Fibroblast of skin of right quadriceps (primary cell): ENCODE results near the gene ABCC8.
"Not testable (repeated sequence)": the region's sequence is repeated elsewhere in the genome, so short reads cannot be mapped to it uniquely, and the experiment has no call there.

Experiments
- DNase-seq: peaks from one replicate; pipeline ENCODE4 v3.0.0-alpha.2; 2013

ABCC8 gene

DNA sequence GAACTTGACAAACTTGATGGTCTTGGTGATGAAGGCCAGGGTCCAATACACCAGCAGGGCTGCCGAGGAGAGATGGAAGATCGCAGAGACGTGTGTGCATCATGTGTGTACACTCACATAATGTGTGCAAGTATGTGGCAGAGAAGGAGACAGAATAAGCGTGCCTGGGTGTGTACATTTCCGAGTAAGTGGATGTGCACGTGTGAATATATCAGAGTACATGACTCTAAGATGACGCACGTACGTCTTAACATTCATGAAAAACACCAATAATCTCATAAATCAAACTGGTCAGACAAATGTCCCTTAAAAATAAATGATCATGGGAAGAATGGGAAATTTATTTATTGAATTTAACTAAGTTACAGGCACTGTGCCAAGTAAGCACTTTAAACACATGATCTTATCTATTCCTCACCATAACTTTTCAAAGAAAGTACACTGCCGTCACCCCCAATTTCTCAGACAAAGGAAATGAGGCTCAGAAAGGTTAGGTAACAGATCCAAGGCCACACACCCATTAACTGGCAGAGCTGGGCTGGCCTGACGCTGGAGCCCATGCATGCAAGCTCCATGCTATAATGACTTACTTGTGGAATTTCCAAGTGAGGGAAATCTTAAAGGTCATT is 13.0 kb downstream of the ABCC8 start:
- DNase-seq = no peak

DNA sequence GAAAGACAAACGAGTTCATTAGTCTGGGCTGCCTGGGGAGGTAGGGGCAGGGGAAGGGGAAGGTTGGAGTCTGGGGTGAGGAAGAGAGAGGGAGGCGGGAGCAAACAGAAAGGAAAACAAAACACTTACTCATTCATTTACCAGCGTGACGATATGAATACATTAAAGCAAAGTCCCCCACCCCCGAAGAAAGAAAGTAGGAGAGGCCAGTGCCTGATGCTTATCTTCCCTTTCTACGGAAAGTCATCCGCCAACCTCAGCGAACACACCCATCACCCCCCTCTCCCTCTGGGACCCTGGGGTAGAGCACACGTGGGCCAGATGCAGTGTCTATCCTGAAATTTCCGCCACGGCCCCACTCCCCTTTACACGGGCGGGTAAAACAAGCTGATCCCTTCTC is 13.7 kb downstream of the ABCC8 start:
- DNase-seq = no peak

DNA sequence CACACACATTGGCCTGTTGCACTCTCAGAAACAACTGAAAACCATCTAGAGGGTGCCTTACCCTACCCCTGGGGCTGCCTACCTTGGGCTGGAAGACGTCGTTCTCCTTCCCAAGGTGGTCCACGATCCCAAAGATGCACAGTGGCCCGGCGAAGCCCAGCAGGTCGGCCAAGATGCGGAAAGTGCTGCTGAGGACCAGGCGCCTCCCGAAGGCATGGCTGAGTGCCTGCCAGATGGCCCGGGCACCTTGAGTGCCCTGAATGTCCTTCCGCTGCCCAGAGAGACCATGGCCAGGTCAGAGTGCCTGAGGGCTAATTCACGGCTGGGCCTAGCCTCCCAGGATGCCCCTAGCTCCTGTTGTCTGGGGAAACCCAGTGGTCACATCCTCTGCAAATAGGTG is 16.2 kb downstream of the ABCC8 start:
- DNase-seq = no peak

DNA sequence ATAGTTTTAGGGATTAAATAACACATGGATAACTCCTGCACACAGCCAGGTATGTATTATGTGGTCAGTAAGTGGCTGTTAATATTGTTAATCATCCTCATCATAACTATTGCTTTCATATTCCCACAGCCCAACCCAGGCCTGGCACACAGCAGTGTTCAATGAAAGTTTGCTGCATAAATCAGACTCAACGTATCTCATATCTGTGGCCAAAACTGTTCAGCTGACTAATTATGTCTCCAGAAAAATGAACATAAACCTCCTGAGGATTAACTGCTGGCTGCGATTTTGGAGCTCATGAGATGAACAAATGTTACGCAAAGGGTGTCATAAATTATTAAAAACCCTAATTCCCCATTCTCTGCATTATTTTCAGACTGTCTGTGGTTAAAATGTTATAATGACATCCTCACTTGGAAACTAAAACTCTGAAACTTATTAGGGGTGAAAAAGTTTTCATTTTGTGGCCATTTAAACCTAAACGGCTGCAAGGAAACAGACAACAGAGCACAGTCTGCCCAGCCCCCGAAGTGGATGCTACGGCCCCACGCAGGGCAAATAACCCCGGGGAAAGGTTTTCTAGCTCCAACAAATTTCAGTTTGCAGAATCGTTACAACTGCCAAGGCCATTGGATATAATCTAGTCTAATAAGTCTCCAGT is 17.3 kb downstream of the ABCC8 start:
- peak; percentile 18 for DNase-seq

DNA sequence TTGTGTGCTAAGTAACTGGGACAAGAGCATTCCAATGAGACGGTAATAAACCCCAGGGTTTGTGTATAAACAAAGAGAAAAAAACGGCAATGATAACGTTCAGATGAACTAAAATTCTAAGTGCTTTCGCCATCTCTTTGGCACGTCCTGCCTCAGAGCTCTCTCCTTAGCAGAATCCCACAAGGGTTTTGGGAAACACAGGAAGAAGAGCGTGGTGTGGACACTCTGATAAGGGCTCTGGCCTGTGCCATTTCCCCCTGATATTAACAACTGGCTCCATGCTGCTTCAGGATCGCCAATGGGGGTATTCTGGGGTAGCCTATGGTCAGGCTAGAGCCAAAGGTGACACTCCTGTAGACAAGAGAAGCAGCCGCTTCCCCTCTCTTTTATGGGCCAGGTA is 18.4 kb downstream of the ABCC8 start:
- no peak for DNase-seq

DNA sequence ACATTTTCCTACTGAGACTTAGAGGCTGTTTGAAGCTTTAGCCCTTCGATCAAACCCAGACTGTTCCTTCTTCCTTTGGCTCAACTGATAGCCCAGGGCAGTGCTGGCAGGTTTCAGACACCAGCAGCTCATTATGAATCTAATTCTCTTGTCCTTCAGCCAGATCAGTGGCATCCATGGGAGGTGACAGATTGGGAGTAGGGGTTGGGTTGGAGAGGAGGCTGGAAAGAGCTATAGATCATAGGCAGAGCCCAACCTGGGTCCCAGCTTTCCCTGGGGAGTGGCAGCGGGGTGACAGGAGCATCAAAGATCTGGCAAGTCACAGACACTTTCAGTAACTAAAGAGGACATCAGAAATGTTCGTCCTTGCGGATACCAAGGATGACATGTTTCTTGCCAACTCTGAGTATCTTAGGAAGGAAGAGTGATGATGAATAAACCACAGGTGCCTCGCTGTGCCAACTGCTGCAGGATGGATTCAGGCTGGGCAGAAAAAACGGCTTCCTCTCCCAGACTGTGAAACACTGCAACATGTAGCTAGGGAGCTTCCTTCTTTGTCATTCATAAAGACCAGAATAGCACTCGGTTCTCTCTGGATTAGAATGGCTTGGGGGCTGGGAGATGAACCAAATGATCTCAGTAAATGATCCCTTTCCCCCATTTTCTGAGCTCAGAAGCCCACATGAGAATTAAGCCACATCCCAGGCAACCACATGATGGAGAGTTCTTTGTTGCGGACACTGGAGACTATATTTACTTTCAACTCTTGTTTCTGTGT is 19.1 kb downstream of the ABCC8 start:
- DNase-seq = no peak

DNA sequence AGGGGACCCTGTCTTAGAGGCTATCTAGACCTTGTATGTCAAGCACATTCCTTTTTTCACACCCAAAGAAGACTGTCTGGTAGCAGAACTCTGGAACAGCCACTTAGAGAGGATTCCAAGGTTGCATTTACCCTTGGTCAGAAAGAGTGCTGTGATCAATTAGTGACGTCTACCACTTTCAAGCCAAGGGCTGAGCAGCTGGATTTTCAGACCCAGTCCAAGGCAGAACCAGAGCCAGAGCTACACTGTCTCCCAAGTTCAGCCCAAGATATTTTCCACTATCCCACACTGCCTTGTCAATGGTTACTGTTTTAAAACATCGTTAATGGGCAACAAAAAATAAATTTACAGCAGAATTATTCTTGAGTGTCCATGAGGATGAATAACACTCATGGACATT is 24.0 kb downstream of the ABCC8 start:
- DNase-seq = no peak

DNA sequence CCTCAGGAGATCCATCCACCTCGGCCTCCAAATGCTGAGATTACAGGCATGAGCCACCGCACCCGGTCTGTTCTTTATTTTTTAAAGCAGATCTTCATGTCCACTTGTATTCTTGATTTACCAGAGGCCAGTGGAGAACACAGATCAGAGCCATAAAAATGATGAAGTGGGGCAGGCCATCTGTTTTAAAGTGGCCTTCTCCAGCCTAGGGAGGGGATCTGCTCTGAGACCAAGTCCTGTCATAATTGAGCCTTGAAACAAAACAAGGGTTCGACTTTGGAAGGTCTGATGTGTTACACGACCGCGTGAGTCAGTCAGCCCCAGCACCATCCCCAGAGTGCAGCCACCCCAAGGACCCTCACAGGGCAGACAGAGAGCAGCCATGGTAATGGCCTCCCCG is 27.5 kb downstream of the ABCC8 start:
- no peak for DNase-seq

DNA sequence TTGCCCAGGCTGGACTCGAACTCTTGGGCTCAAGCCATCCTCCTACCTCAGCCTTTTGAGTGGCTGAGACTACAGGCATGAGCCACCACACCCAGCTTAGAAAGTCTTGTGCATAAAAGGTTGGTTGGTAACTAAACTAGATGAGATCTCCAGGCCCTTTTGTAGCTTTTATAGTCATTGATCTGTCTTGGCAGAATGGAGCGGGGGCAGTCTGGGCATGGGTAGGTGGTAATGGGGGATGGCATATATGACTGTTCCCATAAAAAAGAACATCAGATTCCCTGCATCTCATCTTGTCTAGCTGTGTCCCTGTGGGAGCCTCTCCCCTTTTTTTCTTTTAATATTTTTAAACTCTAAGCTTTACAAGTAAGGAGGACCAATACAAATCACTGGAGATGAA is 30.2 kb downstream of the ABCC8 start:
- DNase-seq = no peak

DNA sequence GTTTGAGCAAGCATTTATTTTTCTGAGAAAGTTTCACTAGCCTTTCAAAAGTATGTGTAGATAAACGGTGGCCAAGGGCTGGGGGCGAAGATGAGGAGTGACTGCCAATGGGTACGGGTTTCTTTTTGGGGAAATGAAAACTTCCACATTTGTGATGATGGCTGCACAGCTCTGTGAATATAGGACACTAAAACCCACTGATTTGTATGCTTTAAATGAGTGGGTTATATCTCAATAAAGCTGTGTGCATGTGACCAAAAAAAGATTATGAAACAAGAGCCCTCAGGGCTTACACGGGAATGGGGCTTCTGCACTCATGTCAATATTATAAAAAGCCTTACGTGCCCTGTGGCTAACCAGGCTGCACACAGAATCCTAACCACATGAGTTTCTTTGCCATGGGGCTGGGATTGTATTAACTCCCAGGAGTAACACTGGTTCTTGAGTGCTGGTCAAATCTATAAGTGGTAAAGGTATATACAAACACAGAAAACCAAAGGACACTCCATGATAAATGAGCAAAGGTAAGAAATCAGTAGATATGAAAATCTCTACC is 31.3 kb downstream of the ABCC8 start:
- no peak for DNase-seq

DNA sequence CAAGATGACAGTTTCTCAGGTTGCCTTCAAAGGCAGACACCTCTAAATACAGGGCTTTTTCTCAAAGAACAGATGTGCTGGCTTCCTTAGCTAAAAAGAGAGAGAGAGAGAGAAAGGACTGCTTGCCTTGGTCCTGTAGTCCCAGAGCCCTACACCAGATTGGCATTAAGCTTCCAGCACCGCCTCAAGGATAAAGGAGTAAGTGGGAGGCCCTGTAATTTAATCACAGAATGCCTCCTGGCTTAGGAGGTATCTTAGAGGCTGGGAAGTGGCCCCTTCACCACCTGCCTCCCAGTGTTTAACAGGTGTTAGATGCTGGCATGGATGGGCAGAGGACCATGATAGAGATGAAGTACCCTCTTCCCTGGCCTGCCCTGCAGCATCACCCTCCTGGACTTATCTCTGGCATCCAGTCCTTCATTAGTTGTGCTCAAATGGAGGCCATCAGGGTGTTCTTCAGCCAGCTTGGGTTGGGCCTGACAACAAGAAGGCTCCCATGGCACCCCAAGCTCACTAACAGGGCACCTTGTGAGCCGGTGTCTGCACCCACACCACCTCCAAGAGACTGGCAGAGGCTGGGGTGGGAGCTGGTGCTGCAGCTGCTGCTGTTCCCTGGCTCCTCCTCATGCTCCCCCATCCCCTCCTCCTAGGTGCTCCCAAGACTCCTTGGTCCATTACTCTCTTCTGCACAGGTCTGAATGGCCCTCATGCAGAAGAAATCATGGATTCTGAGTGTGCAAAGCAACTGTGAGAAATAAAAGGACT is 32.5 kb downstream of the ABCC8 start:
- DNase-seq = no peak

DNA sequence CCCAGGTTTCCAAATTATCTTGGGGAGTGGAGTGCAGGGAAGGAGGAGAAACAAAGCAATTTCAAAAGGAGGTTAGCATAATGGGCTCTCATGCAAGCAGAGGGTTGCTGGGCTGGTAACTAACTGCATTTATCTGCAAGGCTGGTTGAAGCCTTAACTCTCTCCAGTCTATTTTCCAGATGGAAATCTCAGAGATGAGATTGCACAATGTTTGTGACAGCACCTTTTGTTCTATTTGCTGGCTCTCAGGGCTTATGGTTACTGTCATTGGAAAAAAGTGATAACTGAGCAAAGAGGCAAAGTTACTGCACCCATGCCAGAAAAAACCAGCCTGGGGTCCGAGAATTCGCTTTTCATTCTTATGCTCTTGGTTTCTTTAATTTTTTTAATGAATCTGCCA is 33.2 kb downstream of the ABCC8 start:
- DNase-seq = no peak

DNA sequence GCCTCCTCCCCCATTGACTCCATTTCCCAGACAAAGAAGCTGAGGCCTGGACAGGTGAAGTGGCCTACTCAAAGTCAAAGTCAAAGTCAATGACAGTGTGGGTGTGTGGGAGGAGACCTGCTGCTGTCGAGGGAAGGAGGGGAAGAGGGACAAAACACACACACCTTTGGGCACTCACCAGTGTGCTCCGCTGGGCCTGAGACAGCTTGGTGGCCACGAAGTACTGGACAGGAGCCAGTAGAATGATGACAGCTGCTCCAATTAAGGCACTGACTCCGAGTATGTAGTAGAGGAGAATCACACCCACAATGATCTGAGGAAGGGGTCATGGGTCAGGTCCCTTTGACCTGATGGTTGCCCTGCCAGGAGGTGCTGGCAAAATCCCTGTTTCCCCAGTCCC is 33.6 kb downstream of the ABCC8 start:
- DNase-seq = no peak

DNA sequence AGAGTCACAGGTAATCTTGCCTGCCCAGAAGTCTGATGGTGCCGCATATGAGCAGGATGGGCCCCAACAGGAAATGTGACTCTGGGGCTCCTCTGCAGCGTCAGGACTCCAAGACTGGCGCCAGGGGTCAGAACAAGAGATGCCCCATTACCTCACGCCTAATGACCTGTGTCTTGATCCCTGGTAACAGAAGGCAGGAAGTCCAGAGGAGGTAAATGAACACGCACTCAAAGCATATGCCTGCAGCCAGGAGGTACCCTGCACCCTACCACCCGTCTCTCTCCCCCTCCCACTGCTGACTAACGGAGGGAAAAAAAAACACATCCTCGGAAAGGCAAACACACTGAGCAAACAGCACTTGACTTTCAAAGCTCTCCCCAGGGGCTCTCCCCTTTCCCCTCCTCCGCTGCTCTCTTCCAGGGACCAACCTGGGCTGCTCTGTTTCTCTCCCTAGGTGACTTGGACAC is 37.3 kb downstream of the ABCC8 start:
- no peak for DNase-seq

DNA sequence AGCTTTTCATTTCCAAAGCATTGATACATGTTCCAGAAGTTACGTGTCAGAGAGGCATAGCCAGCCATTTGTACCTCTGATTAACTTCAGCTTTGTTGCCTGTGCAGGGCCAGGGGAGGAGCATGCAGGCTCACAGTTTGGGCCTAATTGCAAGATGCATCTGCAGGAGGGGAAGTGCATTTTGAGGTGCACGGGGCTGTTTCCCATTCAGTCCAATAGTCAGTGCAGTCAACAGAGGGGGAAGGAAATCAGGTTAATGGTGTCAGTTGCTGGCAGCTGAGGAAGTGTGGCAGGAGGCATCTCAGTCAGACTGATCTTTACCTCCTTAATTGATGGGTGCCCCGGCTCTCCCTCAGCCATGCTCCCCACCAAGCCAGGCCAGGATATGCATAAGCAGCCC is 39.3 kb downstream of the ABCC8 start:
- DNase-seq = no peak

DNA sequence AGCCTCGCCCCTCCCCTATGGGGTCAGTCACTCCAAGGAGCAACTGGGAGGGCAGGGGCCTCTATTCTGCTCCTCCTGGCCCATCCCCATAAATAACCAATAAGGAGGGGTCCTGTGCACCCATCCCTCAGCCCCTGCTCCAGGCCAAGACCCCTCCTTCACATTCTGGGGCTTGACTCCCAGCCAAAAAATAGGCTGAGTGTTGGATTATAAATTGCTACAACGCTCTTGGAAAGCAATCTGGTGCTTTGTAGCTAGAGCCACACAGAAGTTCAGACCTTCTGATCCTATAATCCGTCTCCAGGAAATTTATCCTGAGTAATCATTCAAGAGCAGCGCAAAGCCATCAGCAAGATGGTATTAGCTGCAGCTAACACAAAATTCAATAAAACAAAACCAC is 42.5 kb downstream of the ABCC8 start:
- DNase-seq = no peak

DNA sequence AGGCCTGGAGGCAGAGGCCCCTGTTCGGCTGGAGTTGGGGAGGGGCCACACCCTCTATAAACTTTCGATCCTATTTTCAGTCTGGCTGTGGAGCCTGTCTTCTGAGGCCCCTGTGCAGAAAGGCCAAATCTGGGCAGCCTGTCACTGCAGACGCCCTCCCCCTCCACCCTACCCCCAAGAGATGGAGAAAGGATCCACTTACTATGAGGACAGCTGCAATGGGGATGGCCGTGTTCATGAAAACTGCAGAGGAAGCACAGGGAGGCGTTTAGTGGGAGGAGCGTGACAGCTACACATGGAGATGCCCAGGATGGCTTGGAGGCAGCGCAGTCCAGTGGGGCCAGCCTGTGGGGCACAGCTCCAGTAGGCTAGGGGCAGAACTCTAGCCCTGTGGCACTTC is 44.6 kb downstream of the ABCC8 start:
- DNase-seq = no peak

DNA sequence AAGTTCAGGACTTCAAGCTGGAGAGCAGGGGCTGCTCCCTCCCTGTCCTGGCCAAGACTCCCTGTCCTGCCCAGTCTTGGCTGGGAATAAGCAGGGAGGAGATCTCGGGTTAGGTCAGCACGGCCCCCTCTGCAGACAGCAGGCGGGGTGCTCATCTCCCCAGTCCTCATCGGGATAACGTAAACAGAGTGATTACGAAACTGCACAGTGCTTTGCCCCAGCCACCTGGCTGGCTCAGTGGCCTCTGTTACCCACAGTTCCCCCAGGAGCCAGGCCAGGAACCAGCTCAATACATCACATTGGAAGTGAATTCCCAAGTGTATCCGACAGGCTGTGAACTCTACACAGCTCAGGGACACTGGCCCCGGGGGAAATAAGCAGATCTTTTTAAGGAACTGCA is 45.5 kb downstream of the ABCC8 start:
- no peak for DNase-seq

DNA sequence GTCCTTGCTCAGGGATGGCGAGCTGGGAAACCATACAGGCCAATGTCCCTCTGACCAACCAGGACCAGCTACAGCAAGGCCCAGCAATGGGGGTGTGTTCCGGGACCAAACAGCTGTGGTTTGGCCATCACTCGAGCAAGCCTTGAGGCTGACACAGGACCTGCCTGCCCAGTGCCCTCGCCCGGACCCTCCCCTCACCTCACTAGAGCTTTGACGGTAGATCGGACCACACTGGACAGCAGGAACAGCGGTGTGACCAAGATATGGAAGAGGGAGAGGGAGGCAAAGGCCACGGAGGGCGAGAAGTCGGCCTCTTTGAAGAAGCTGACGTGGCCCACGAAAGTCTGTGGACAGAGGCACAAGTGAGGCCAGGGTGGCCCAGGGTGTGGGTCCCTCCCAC is 46.0 kb downstream of the ABCC8 start:
- no peak for DNase-seq

DNA sequence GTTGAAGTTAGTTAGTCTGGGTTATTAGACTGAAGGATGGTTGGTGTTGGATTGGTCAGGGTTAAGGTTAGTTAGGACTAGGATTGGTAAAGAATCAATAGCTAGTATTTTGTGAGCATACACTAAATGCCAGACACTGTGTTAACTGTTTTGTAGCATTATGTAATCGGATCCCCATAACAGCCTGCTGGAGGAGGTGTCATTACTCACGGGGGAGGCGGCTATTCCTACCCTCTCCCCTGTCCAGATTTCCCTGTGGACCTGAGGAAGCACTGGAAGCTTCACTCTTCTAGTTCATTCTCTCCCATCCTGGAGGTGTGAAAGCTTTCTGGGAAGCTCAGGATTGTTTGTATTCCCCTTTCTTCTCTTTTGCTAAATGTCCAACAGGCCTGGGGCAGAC is 47.7 kb downstream of the ABCC8 start:
- DNase-seq = no peak

DNA sequence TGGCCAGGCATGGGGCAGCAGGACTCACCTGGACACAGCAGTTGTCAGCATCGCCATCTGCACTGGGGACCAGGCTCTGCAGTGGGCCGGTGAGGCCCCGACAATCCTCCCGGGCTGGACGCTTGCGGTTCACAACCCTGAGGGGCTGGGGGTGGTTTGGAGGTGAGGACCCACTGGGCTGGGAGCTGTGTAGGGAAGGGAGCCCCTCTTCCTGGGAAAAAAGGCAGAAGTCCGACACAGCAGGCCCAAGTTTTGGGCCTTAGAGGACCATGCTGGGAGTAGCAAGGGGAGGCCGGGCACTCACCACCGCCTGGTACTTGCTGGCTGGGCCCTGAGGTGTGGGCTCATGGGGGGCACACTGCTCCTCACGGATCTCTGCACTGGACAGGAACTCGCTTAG is 48.4 kb downstream of the ABCC8 start:
- no peak for DNase-seq

DNA sequence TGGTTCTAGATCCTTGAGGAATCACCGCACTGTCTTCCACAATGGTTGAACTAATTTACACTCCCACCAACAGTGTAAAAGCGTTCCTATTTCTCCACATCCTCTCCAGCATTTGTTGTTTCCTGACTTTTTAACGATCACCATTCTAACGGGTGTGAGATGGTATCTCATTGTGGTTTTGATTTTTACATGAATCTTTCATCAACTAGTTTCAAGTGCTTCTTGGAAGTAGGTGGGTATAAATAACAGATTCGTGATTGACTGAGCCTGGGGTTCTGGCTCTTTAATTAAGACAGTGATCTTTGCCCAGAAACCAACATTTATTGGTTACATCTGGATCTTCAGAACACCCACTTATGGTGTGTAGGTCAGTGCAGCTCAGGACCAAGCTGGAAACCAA is 50.4 kb downstream of the ABCC8 start:
- not testable (repeated sequence) for DNase-seq
